Cardiac muscle cell (in vitro differentiated cells and primary cell): Measurements from ENCODE around the gene NUDT14. TPM values are rescaled to one million over a fixed set of nuclear protein-coding genes. Genes with fewer than 3 reads are reported as not detected.

Source experiments
- DNase-seq, 2 donors: peaks; one replicate each; pipeline versions ENCODE4 v3.0.0 to v3.0.0-alpha.2; 2010 to 2017; ENCODE audit warnings: low read depth in 1 of 2, low spot score in 1 of 2
- H3K27ac ChIP-seq: fragments of 200-600 bp; sonication (generic); 2 replicates; pipeline ENCODE4 v1.5.1; 2016
- H3K27me3 ChIP-seq: fragments of 200-600 bp; sonication (generic); 2 replicates; pipeline ENCODE4 v1.6.0; 2016; ENCODE audit warnings: control low read depth
- H3K36me3 ChIP-seq: fragments of 200-600 bp; sonication (generic); 2 replicates; pipeline ENCODE4 v1.5.1; 2016; ENCODE audit warnings: control low read depth
- H3K4me1 ChIP-seq: fragments of 200-600 bp; sonication (generic); 2 replicates; pipeline ENCODE4 v1.8.1; 2017; ENCODE audit warnings: low read depth, mild to moderate bottlenecking, mixed run types
- H3K4me3 ChIP-seq: fragments of 200-600 bp; sonication (generic); 2 replicates; pipeline ENCODE4 v1.5.1; 2016; ENCODE audit warnings: mild to moderate bottlenecking
- H3K9me3 ChIP-seq: fragments of 200-600 bp; sonication (generic); 2 replicates; pipeline ENCODE4 v1.5.1; 2017; ENCODE audit warnings: low read depth, mild to moderate bottlenecking, control low read depth
- CTCF ChIP-seq: IDR thresholded peaks from 2 replicates; pipeline ENCODE4 v1.5.1; 2012; ENCODE audit warnings: low read depth, mild to moderate bottlenecking, low read length
- polyA plus RNA-seq: library from polyadenylated mRNA; unstranded; fragments of >200 nt; fragmentation: Nextera tagmentation; extraction: Ambion mirVana; gene quantifications from 2 replicates; pipeline ENCODE4 v1.2.1, GENCODE V29; 2016
- total RNA-seq: library from RNA; depleted of rRNA; stranded (reverse); fragments of >200 nt; gene quantifications from 2 replicates; pipeline ENCODE4 v1.2.3, GENCODE V29; 2016

Gene NUDT14
- total and polyA plus RNA-seq, 2 experiments from 2014 or later = 41.3 to 64.3 TPM

GRCh38 chr14:105187935-105188524, 6.9 kb upstream of the NUDT14 start:
- no peak for TF ChIP-seq CTCF
- H3K36me3 ChIP-seq = no peaks in the 10 kb centered on the region
- no peaks in the 10 kb centered on the region for H3K9me3 ChIP-seq
- H3K27me3 ChIP-seq = peaks cover 29% of the 10 kb centered on the region
- H3K4me3 ChIP-seq = no peak overlapping the region
- no peak overlapping the region for H3K27ac ChIP-seq
- no peaks in the 10 kb centered on the region for H3K4me1 ChIP-seq
- no peak for DNase-seq

DNA sequence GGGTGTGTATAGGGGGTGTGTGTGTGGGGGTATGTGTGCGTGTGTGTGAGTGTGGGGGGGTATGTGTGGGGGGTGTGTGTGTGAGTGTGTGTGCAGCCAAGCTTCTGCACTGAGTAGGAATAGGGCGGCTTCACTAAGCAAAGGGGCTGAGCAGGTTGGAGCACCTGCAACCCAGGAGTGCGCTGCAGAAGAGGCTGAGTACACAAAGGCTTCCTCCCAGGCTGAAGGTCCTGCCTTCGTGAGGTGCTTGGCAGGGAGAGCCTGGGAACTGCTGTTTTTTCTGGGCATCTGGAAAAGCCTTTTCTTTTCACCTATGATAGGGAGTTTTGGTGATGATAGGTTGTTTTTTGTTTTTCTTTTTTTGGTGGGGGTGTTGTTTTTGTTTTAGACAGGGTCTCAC, 6.0 kb upstream of the NUDT14 start:
- Histone ChIP-seq H3K4me3 (no peak overlapping the region), H3K4me1 (no peaks in the 10 kb centered on the region), H3K9me3 (no peaks in the 10 kb centered on the region), H3K27ac (no peak overlapping the region), H3K36me3 (no peaks in the 10 kb centered on the region), H3K27me3 (peaks cover 38% of the 10 kb centered on the region)
- TF ChIP-seq CTCF = no peak
- no peak for DNase-seq

DNA sequence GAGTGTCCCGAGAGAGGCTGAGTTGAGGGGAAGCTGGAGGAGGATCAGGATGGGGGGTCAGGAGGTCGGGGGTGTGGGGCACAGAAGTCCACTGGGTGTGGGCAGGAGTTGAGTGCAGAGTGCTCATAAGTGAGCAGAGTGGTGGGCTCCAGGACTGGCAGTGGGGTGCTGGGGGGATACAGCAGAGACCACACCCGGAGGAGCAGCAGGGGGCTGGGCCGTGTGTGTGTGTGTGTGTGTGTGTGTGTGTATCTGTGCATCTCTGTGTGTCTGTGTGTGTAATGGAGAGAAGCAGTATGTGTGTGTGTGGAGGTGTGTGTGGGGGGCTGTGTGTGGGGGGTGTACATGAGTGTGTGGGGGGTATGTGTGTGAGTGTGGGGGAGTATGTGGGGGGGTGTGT, 4.9 kb upstream of the NUDT14 start:
- H3K4me3 ChIP-seq = no peak overlapping the region
- no peaks in the 10 kb centered on the region for H3K36me3 ChIP-seq
- peaks cover 47% of the 10 kb centered on the region for H3K27me3 ChIP-seq
- no peak for DNase-seq
- no peak overlapping the region for H3K27ac ChIP-seq
- TF ChIP-seq CTCF = no peak
- H3K4me1 ChIP-seq = no peaks in the 10 kb centered on the region
- H3K9me3 ChIP-seq = no peaks in the 10 kb centered on the region

- Histone ChIP-seq H3K36me3 (no peaks in the 10 kb centered on the region), H3K9me3 (no peaks in the 10 kb centered on the region), H3K4me1 (no peaks in the 10 kb centered on the region), H3K4me3 (no peak overlapping the region), H3K27ac (no peak overlapping the region), H3K27me3 (peaks cover 47% of the 10 kb centered on the region)
- no peak for TF ChIP-seq CTCF
- no peak for DNase-seq
Observed at GRCh38 chr14:105185001-105185400, 3.9 kb upstream of the NUDT14 start.

- no peaks in the 10 kb centered on the region for H3K36me3 ChIP-seq
- H3K4me1 ChIP-seq = no peaks in the 10 kb centered on the region
- H3K27ac ChIP-seq = no peak overlapping the region
- no peak overlapping the region for H3K4me3 ChIP-seq
- TF ChIP-seq CTCF = no peak
- peaks cover 47% of the 10 kb centered on the region for H3K27me3 ChIP-seq
- no peaks in the 10 kb centered on the region for H3K9me3 ChIP-seq
- no peak for DNase-seq
Observed at GRCh38 chr14:105184461-105184860, 3.3 kb upstream of the NUDT14 start.
